ENCODE measurements around the gene HIRIP3. TPM values are rescaled to one million over a fixed set of nuclear protein-coding genes. Genes with fewer than 3 reads are reported as not detected.
A peak's percentile ranks its signal among the peaks of the same experiment; 100 is the strongest.

HIRIP3 gene
- total RNA-seq, 4 donors from 2014 or later, result 5.8 to 15.1 (median 13.1) TPM

- Histone ChIP-seq H3K27me3 (peaks cover 0 to 29% of the 10 kb centered on the region in 2 donors), H3K4me1 (peaks cover 0 to 8% (median 3%) of the 10 kb centered on the region in 4 donors), H3K27ac (no peak overlapping the region), H3K36me3 (no peaks in the 10 kb centered on the region), H3K4me3 (no peak overlapping the region), H3K9me3 (no peaks in the 10 kb centered on the region)
- DNase-seq, result peak in 2 of 3 donors; percentile 33 to 79
- TF ChIP-seq CTCF (IDR thresholded peaks at IDR 0.05), result peak; percentile 40 to 72 (median 66)
- TF ChIP-seq POLR2A (IDR thresholded peaks at IDR 0.05), result no peak
Observed at GRCh38 chr16:30032083-30032819, 36.8 kb upstream of the HIRIP3 start.

GRCh38 chr16:30031477-30031918, 36.1 kb upstream of the HIRIP3 start:
- Histone ChIP-seq H3K36me3 (no peaks in the 10 kb centered on the region), H3K9me3 (no peaks in the 10 kb centered on the region), H3K27ac (no peak overlapping the region), H3K27me3 (peaks cover 0 to 29% of the 10 kb centered on the region in 2 donors), H3K4me1 (peaks cover 0 to 8% (median 3%) of the 10 kb centered on the region in 4 donors), H3K4me3 (no peak overlapping the region)
- DNase-seq, result no peak
- no peak for TF ChIP-seq CTCF (IDR thresholded peaks at IDR 0.05)

GRCh38 chr16:30030841-30031413, 35.5 kb upstream of the HIRIP3 start, which contains the start of gene TLCD3B:
Gene TLCD3B, minus strand, starts transcription at chr16:30031271. Its CDS starts 744 bp downstream, at chr16:30030527.
- Histone ChIP-seq H3K4me1 (peaks cover 0 to 8% (median 3%) of the 10 kb centered on the region in 4 donors), H3K9me3 (no peaks in the 10 kb centered on the region), H3K36me3 (no peaks in the 10 kb centered on the region), H3K27ac (no peak within 1 kb of the TSS), H3K27me3 (peaks cover 0 to 29% of the 10 kb centered on the region in 2 donors), H3K4me3 (peak within 1 kb of the TSS in 2 of 4 donors; percentile 8 to 21)
- TF ChIP-seq CTCF (IDR thresholded peaks at IDR 0.05) (no peak), POLR2A (IDR thresholded peaks at IDR 0.05) (no peak)
- DNase-seq, result no peak

GRCh38 chr16:30030011-30030685, 34.7 kb upstream of the HIRIP3 start:
- Histone ChIP-seq H3K4me3 (no peak overlapping the region), H3K36me3 (no peaks in the 10 kb centered on the region), H3K27me3 (peaks cover 0 to 29% of the 10 kb centered on the region in 2 donors), H3K9me3 (no peaks in the 10 kb centered on the region), H3K27ac (no peak overlapping the region), H3K4me1 (peaks cover 0 to 8% (median 3%) of the 10 kb centered on the region in 4 donors)
- no peak for DNase-seq
- TF ChIP-seq CTCF (IDR thresholded peaks at IDR 0.05) (no peak), POLR2A (IDR thresholded peaks at IDR 0.05) (no peak)

- no peak for DNase-seq
- no peak for TF ChIP-seq POLR2A (IDR thresholded peaks at IDR 0.05)
- no peak for TF ChIP-seq CTCF (IDR thresholded peaks at IDR 0.05)
- no peak overlapping the region for H3K27ac ChIP-seq
- peaks cover 0 to 8% (median 3%) of the 10 kb centered on the region in 4 donors for H3K4me1 ChIP-seq
- H3K4me3 ChIP-seq, result no peak overlapping the region
- H3K9me3 ChIP-seq, result no peaks in the 10 kb centered on the region
- H3K36me3 ChIP-seq, result no peaks in the 10 kb centered on the region
- peaks cover 0 to 29% of the 10 kb centered on the region in 2 donors for H3K27me3 ChIP-seq
Observed at GRCh38 chr16:30028438-30029076, 33.1 kb upstream of the HIRIP3 start.
